ENCODE results near the gene CUL9. TPM values are rescaled to one million over a fixed set of nuclear protein-coding genes. Genes with fewer than 3 reads are reported as not detected.

Gene CUL9
- total and polyA plus RNA-seq, 5 donors = 14.6 to 18.7 (median 15.9) TPM

DNA sequence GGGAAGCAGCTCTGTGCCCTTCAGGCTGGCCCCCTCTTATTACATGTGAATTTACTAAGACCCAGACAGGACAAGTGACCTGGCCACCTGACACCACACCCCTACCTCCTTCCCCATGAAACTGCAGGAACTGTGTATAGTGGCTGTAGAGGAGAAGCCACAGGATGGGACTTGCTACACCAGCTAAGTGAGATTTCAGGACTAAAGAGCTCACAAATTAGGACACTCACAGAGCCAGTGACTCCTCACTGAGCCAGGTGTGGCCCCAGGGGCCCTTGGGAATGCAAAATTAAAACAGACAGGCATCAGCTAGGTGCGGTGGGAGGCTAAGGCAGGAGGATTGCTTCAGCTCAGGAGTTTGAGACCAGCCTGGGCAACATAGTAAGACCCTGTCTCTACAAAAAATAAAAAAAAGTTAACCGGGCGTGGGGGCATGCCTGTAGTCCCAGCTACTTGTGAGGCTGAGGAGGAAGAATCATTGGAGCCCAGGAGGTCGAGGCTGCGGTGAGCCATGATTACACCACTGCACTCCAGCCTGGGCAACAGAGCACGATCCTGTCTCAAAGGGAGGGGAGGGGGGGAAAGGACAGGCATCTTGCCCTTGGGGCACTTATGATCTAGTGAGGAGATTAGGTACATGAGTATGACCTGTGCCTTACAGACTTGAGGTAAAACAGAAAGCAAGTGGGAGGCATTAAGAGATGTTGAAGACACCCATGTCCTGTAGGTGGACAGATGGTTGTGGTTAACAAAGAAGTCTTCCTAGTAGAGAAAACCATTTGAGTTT, 34.1 kb upstream of the CUL9 start:
- ATAC-seq (no peak), DNase-seq (peak in 1 of 3 donors; percentile 1)
- no peaks in the 10 kb centered on the region for H3K4me1 ChIP-seq (ENCODE audit: control insufficient read depth, insufficient read depth, low read length)
- no peak overlapping the region for H3K4me3 ChIP-seq (ENCODE audit: low read length)
- 96% methylated on average over 6 of the region's 6 CpGs for WGBS
- no peak overlapping the region for H3K27ac ChIP-seq (ENCODE audit: low read length)
- intact Hi-C loops (cut with DNase I) = loop anchor here in 3 of 4 donors (10.0 kb wide), 3 partner anchors 63 to 243 kb away; no protein-coding TSS in a partner anchor
- no peaks in the 10 kb centered on the region for H3K9me3 ChIP-seq (ENCODE audit: control insufficient read depth, low read length)
- H3K27me3 ChIP-seq (ENCODE audit: control insufficient read depth, insufficient read depth) = no peaks in the 10 kb centered on the region

DNA sequence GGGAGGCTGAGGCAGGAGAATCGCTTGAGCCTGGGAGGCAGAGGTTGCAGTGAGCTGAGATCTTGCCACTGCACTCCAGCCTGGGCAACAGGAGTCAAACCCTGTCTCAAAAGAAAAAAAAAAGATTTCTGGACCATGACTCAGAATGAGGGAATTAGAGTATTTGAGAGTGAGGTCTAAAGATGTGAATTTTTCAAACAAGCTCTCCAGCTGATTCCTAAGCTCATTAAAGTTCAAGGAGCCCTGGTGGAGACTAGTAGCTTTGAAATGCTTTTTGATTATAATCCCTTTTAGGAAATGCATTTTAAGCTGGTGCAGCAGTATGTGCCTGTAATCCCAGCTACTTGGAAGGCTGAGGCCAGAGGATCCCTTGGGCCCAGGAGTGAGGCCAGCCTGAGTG, 32.7 kb upstream of the CUL9 start:
- H3K4me3 ChIP-seq (ENCODE audit: low read length) = no peak overlapping the region
- H3K9me3 ChIP-seq (ENCODE audit: control insufficient read depth, low read length) = no peaks in the 10 kb centered on the region
- H3K4me1 ChIP-seq (ENCODE audit: control insufficient read depth, insufficient read depth, low read length) = no peaks in the 10 kb centered on the region
- ATAC-seq = no peak
- no peaks in the 10 kb centered on the region for H3K27me3 ChIP-seq (ENCODE audit: control insufficient read depth, insufficient read depth)
- intact Hi-C loops (cut with DNase I) = loop anchor here in 3 of 4 donors (10.0 kb wide), 3 partner anchors 64 to 244 kb away; no protein-coding TSS in a partner anchor
- 96% methylated on average over 1 of the region's 1 CpG for WGBS
- peak in 1 of 3 donors; percentile 1 for DNase-seq
- no peak overlapping the region for H3K27ac ChIP-seq (ENCODE audit: low read length)

DNA sequence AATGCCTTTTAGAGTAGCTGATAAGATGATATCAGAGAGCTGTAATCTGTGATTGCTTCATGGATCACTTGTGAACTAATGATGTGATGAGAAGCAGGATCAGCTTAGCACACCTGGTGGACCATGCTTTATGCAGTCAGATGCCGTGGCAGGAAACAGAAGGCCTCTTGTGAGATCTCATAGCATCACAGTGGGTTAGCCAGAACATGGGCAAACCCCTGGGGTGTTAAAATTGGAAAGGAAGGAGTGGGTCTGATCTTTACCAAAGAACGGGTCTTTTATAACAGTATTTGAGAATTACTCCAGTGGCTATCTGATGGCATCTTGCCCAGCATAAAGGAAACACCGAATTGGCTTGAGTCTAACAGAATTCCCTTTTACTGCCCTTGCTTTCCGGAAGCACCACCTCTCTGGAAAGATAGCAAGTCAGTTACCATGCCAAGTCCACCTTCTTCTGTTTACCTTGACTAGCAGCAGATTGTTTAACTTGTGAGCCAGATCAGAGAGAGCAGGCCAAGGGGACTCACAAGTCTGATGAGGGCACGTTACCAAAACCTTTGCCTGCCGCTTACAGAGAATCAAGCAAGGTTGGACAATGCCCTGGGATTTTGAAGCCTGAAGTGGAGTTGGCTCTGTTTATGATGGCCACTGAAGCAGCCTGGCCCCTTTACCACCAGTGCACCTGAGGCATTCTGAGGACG, 31.8 kb upstream of the CUL9 start:
- peak in 1 of 3 donors; percentile 6 for DNase-seq
- peak; percentile 40 to 47 for ATAC-seq
- no peak overlapping the region for H3K4me3 ChIP-seq (ENCODE audit: low read length)
- WGBS = 50% methylated on average over 7 of the region's 7 CpGs
- no peaks in the 10 kb centered on the region for H3K27me3 ChIP-seq (ENCODE audit: control insufficient read depth, insufficient read depth)
- H3K9me3 ChIP-seq (ENCODE audit: control insufficient read depth, low read length) = no peaks in the 10 kb centered on the region
- no peak overlapping the region for H3K27ac ChIP-seq (ENCODE audit: low read length)
- intact Hi-C loops (cut with DNase I) = no loop called here
- no peaks in the 10 kb centered on the region for H3K4me1 ChIP-seq (ENCODE audit: control insufficient read depth, insufficient read depth, low read length)

DNA sequence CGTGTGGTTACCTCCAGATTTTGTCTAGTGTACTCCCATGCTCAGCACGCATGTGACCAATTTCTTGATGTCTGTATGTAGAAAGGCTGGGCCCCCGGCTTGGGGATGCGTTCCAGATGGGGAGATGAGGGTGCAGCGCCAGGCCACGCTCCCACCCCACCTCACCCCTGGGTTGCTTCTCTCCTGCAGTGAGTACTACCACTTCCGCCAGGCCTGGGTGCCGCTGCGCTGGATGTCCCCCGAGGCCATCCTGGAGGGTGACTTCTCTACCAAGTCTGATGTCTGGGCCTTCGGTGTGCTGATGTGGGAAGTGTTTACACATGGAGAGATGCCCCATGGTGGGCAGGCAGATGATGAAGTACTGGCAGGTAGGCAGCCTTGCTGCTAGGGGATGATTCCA, 22.4 kb upstream of the CUL9 start:
- no peaks in the 10 kb centered on the region for H3K4me1 ChIP-seq (ENCODE audit: control insufficient read depth, insufficient read depth, low read length)
- H3K27ac ChIP-seq (ENCODE audit: low read length) = no peak overlapping the region
- no peaks in the 10 kb centered on the region for H3K27me3 ChIP-seq (ENCODE audit: control insufficient read depth, insufficient read depth)
- WGBS = 96% methylated on average over 11 of the region's 11 CpGs
- intact Hi-C loops (cut with DNase I) = no loop called here
- DNase-seq (peak in 1 of 3 donors; percentile 37), ATAC-seq (no peak)
- no peaks in the 10 kb centered on the region for H3K9me3 ChIP-seq (ENCODE audit: control insufficient read depth, low read length)
- no peak overlapping the region for H3K4me3 ChIP-seq (ENCODE audit: low read length)

DNA sequence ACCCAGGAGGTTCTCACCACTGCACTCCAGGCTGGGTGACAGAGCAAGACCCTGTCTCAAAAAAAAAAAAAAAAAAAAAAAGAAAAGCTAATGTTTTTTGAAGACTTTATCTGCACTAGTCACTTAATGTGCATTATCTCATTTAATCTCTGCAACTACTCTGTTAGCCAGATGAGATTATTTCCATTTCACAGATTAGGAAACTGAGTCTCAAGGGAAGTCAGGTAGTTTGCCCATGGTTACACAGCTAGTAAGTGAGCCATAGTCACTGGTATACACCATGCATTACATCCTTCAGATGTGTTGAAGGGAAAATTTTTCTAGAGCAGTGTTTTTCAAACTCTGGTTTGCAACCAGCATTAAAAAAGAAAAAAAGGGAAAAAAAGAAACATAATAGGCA, 18.1 kb upstream of the CUL9 start:
- H3K4me3 ChIP-seq (ENCODE audit: low read length) = no peak overlapping the region
- no peaks in the 10 kb centered on the region for H3K9me3 ChIP-seq (ENCODE audit: control insufficient read depth, low read length)
- no peaks in the 10 kb centered on the region for H3K27me3 ChIP-seq (ENCODE audit: control insufficient read depth, insufficient read depth)
- no peak for DNase-seq
- no peak for ATAC-seq
- intact Hi-C loops (cut with DNase I) = no loop called here
- no peaks in the 10 kb centered on the region for H3K4me1 ChIP-seq (ENCODE audit: control insufficient read depth, insufficient read depth, low read length)
- H3K27ac ChIP-seq (ENCODE audit: low read length) = no peak overlapping the region

DNA sequence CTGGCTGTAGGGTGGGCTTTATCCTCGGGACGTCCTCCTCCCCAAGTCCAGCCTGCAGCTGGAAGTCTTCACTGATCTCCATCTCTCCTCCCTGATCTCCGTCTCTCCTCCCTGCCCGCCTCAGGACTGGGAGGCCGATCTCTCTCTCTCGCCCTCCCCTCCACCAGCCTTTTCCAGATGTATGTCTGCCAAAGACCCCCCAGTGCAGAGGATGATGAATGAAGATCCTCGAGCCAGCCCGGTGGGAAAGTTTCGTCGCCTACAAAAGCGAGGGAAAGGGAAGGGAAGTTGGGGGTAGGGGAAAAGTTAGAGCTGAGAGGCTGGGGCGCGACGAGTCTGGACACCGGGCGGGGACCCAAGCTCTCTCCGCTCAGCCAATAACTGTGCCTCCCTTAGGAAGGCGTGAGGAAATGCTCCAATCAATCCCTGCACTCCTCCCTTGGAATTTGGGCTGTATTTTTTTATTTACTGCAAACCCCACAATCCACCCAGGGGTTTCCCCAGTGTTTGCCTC, 11.5 kb upstream of the CUL9 start:
- DNase-seq = peak; percentile 83 to 93 (median 91)
- H3K4me1 ChIP-seq (ENCODE audit: control insufficient read depth, insufficient read depth, low read length) = peaks cover 10% of the 10 kb centered on the region
- H3K27ac ChIP-seq (ENCODE audit: low read length) = peak overlapping the region; percentile 98
- H3K27me3 ChIP-seq (ENCODE audit: control insufficient read depth, insufficient read depth) = no peaks in the 10 kb centered on the region
- H3K9me3 ChIP-seq (ENCODE audit: control insufficient read depth, low read length) = no peaks in the 10 kb centered on the region
- intact Hi-C loops (cut with DNase I) = no loop called here
- peak overlapping the region; percentile 96 for H3K4me3 ChIP-seq (ENCODE audit: low read length)
- WGBS = under 1% methylated on average over 18 of the region's 18 CpGs
- peak; percentile 63 to 68 for ATAC-seq

DNA sequence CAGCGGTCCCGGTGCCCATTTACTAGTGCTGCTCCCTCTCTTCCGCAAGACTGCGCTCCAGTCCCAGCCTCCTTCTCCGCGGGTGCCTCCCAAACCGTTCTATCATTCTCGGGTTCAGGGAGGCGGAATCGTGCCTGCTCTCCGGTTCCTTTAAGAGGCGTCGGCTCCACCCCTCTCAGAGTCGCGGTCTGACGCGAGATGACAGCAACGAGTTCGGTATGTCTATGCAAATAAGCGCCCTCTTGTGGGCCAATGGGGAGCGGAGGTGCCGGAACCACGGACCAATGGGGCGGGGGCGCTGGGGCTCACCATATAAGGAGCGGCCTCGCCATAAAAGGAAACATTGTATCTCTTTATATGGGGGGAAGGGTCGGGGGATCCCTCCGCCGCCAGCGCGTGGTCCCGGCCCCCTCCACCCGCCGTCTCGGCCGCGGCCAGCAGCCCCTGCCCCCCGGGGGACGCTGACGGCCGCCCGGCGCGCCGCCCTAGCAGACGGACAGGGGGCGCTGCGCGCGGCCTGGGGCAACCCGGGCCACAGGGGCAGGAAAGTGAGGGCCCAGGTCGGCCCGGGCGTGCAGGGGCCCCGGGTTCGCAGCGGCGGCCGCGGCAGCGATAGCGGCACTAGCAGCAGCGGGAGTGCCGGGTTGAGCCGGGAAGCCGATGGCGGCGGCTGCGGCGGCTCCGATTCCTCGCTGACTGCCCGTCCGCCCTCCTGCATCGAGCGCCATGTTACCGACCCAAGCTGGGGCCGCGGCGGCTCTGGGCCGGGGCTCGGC, 10.9 kb upstream of the CUL9 start, which contains the start of gene SRF:
Gene SRF (plus strand): TSS at position 339 of the 776 bp plus-strand sequence. CDS start 388 bp downstream, at position 727.
- Histone ChIP-seq H3K4me1 (ENCODE audit: control insufficient read depth, insufficient read depth, low read length) (peaks cover 10% of the 10 kb centered on the region), H3K4me3 (ENCODE audit: low read length) (peak within 1 kb of the TSS; percentile 96), H3K27me3 (ENCODE audit: control insufficient read depth, insufficient read depth) (no peaks in the 10 kb centered on the region), H3K27ac (ENCODE audit: low read length) (peak within 1 kb of the TSS; percentile 98), H3K9me3 (ENCODE audit: control insufficient read depth, low read length) (no peaks in the 10 kb centered on the region)
- intact Hi-C loops (cut with DNase I) = no loop called here
- ATAC-seq (peak; percentile 80 to 82), DNase-seq (peak; percentile 99 to 100 (median 99))
- WGBS = under 1% methylated on average over 83 of the region's 83 CpGs

DNA sequence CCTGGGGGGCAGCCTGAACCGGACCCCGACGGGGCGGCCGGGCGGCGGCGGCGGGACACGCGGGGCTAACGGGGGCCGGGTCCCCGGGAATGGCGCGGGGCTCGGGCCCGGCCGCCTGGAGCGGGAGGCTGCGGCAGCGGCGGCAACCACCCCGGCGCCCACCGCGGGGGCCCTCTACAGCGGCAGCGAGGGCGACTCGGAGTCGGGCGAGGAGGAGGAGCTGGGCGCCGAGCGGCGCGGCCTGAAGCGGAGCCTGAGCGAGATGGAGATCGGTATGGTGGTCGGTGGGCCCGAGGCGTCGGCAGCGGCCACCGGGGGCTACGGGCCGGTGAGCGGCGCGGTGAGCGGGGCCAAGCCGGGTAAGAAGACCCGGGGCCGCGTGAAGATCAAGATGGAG, 10.3 kb upstream of the CUL9 start:
- H3K4me3 ChIP-seq (ENCODE audit: low read length) = peak overlapping the region; percentile 96
- DNase-seq = peak; percentile 39 to 77 (median 74)
- under 1% methylated on average over 57 of the region's 57 CpGs for WGBS
- no peaks in the 10 kb centered on the region for H3K27me3 ChIP-seq (ENCODE audit: control insufficient read depth, insufficient read depth)
- intact Hi-C loops (cut with DNase I) = no loop called here
- no peak for ATAC-seq
- H3K9me3 ChIP-seq (ENCODE audit: control insufficient read depth, low read length) = no peaks in the 10 kb centered on the region
- peaks cover 10% of the 10 kb centered on the region for H3K4me1 ChIP-seq (ENCODE audit: control insufficient read depth, insufficient read depth, low read length)
- H3K27ac ChIP-seq (ENCODE audit: low read length) = peak overlapping the region; percentile 83

DNA sequence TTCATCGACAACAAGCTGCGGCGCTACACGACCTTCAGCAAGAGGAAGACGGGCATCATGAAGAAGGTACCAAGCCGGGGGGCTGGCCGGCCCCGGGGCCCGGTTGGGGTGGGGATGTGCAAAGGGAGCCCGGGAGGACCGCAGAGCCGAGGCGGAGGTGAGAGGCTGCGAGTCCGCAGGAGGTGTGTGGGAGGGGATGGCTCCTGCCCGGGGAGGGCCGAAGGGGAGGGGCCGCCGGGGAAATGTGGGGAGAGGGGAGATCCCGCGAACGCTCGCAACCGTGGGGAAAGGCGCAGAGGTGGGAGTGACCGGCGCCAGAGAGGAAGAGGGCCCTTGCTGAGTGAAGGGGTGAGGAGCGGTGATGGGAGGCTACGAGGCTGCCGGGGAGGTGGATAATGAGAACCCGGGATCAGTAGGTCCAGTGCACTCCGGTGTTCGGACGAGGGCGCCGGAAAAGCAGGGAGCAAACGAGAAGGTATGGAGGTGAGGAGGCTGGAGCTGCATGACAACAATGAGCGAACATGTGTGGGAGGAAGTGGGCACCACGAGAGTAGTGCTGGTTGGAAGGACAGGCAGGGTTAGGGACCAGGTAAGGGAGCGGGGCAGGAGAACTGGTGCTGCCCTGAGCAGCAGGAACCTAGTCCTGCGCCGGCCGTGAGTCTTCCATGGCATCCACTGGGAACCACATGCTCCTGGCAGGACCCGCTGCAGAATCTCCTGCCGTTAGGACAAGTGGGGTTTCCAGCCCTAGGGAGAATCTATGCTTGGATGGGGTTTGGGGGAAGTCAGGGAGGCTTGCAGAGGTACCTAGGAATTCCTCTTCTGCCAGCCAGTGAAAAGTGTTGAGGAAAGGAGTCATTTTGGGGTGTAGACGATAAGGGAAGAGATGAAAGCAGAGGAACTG, 9.6 kb upstream of the CUL9 start:
- peaks cover 10% of the 10 kb centered on the region for H3K4me1 ChIP-seq (ENCODE audit: control insufficient read depth, insufficient read depth, low read length)
- 2% methylated on average over 46 of the region's 46 CpGs for WGBS
- peak overlapping the region; percentile 96 for H3K4me3 ChIP-seq (ENCODE audit: low read length)
- H3K9me3 ChIP-seq (ENCODE audit: control insufficient read depth, low read length) = no peaks in the 10 kb centered on the region
- intact Hi-C loops (cut with DNase I) = no loop called here
- H3K27ac ChIP-seq (ENCODE audit: low read length) = peak overlapping the region; percentile 83
- no peaks in the 10 kb centered on the region for H3K27me3 ChIP-seq (ENCODE audit: control insufficient read depth, insufficient read depth)
- no peak for ATAC-seq
- DNase-seq = peak; percentile 61 to 81 (median 68)

All from right cardiac atrium (tissue), 5 donors.